Activated CD8-positive, alpha-beta memory T cell treated with anti-CD3 and anti-CD28 coated beads, Interleukin-2, amount 50 U/mL, for 24 hours (primary cell): Measurements from ENCODE around the gene DHRS12.

ENCODE experiments used
- DNase-seq: peaks from one replicate; pipeline ENCODE4 v3.0.0-alpha.2; 2020; ENCODE audit errors: extremely low read depth

DHRS12 gene

GRCh38 chr13:51803422-51804294 is at the start of gene DHRS12:
DHRS12 (minus strand) TSS chr13:51804163; CDS start chr13:51799659, 4,504 bp downstream.
- DNase-seq: peak; percentile 60

GRCh38 chr13:51849145-51850101 is 45.5 kb upstream of the DHRS12 start:
- no peak for DNase-seq

GRCh38 chr13:51848674-51849073 is 44.7 kb upstream of the DHRS12 start:
- DNase-seq: no peak

- DNase-seq: no peak
Measured at GRCh38 chr13:51846756-51847155, 42.8 kb upstream of the DHRS12 start.

- no peak for DNase-seq
Measured at GRCh38 chr13:51845574-51846318, 41.8 kb upstream of the DHRS12 start.

GRCh38 chr13:51844862-51845573 is 41.1 kb upstream of the DHRS12 start, which contains the start of gene TMEM272:
TMEM272 (minus strand) TSS chr13:51845177; CDS start chr13:51838530, 6,647 bp downstream.
- no peak for DNase-seq

GRCh38 chr13:51843529-51843928 is 39.6 kb upstream of the DHRS12 start:
- no peak for DNase-seq

GRCh38 chr13:51841732-51842131 is 37.8 kb upstream of the DHRS12 start:
- no peak for DNase-seq

- no peak for DNase-seq
Measured at GRCh38 chr13:51840917-51841316, 37.0 kb upstream of the DHRS12 start.

GRCh38 chr13:51839711-51840540 is 36.0 kb upstream of the DHRS12 start:
- no peak for DNase-seq

GRCh38 chr13:51838240-51838846 is 34.4 kb upstream of the DHRS12 start:
- DNase-seq: no peak

GRCh38 chr13:51837016-51837415 is 33.1 kb upstream of the DHRS12 start:
- DNase-seq: no peak

GRCh38 chr13:51834581-51835171 is 30.7 kb upstream of the DHRS12 start:
- no peak for DNase-seq

GRCh38 chr13:51833980-51834379 is 30.0 kb upstream of the DHRS12 start:
- DNase-seq: no peak

GRCh38 chr13:51832471-51833152 is 28.6 kb upstream of the DHRS12 start:
- no peak for DNase-seq

GRCh38 chr13:51831519-51831918 is 27.6 kb upstream of the DHRS12 start:
- DNase-seq: no peak

- DNase-seq: no peak
Measured at GRCh38 chr13:51829568-51829899, 25.6 kb upstream of the DHRS12 start.

- no peak for DNase-seq
Measured at GRCh38 chr13:51828730-51829567, 25.0 kb upstream of the DHRS12 start.
